ENCODE results near the gene TADA3. TPM values are rescaled to one million over a fixed set of nuclear protein-coding genes. Genes with fewer than 3 reads are reported as not detected.

TADA3 gene
- total and polyA plus RNA-seq, 2 donors (not counting 3 experiments of a cell fraction or from before 2014, with no cell fraction given), result 27.8 to 31.0 TPM

GRCh38 chr3:9803494-9803893 is 11.2 kb upstream of the TADA3 start:
- H3K4me2 ChIP-seq (ENCODE audit: insufficient read depth, low read length), result no peak overlapping the region
- ChIA-PET POLR2A (no interaction called here), CTCF (interaction anchor here (1.4 kb wide), 1 partner anchor 11 kb away, joined by 4 read pairs; the partner anchor contains the start of gene ARPC4)
- FAIRE-seq (no peak), DNase-seq (ENCODE audit: low read depth, low spot score) (no peak)
- TF ChIP-seq, protein P1, sequence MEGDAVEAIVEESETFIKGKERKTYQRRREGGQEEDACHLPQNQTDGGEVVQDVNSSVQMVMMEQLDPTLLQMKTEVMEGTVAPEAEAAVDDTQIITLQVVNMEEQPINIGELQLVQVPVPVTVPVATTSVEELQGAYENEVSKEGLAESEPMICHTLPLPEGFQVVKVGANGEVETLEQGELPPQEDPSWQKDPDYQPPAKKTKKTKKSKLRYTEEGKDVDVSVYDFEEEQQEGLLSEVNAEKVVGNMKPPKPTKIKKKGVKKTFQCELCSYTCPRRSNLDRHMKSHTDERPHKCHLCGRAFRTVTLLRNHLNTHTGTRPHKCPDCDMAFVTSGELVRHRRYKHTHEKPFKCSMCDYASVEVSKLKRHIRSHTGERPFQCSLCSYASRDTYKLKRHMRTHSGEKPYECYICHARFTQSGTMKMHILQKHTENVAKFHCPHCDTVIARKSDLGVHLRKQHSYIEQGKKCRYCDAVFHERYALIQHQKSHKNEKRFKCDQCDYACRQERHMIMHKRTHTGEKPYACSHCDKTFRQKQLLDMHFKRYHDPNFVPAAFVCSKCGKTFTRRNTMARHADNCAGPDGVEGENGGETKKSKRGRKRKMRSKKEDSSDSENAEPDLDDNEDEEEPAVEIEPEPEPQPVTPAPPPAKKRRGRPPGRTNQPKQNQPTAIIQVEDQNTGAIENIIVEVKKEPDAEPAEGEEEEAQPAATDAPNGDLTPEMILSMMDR (IDR thresholded peaks at IDR 0.05; ENCODE audit: extremely low read depth in 1 of 2, insufficient read depth in 1 of 2, low read depth in 1 of 2, low read length in 2 of 2), result no peak
- no peak for TF ChIP-seq MYC (IDR thresholded peaks at IDR 0.05; ENCODE audit: low read depth, low read length)
- H3K79me2 ChIP-seq (ENCODE audit: control insufficient read depth, insufficient read depth, low read length), result no peaks in the 10 kb centered on the region
- dilution Hi-C loops (cut with MboI; ENCODE audit: extremely low pct_ligation_motif_present, low sequenced_read_pairs) (no loop called here), intact Hi-C loops (cut with micrococcal nuclease) (loop anchor here (10.0 kb wide), 1 partner anchor 299 kb away; no protein-coding TSS in a partner anchor)
- no peak overlapping the region for H3K27ac ChIP-seq (ENCODE audit: insufficient read depth, low read depth, low read length)
- H3K9me1 ChIP-seq (replicated peaks; ENCODE audit: control insufficient read depth, extremely low read depth, insufficient read depth, low read length), result no peaks in the 10 kb centered on the region
- no peaks in the 10 kb centered on the region for H4K20me1 ChIP-seq (replicated peaks; ENCODE audit: control insufficient read depth, extremely low read depth, insufficient read depth, low read length)
- H3K9ac ChIP-seq (replicated peaks; ENCODE audit: extremely low read depth, insufficient read depth, low read length), result no peak overlapping the region
- no peaks in the 10 kb centered on the region for H3K4me1 ChIP-seq (ENCODE audit: control insufficient read depth, extremely low read depth, insufficient read depth, low read length)
- no TSS peak for BruUV-seq (replicated peaks)
- no peak overlapping the region for H3K4me3 ChIP-seq (replicated peaks in 1 of 3; ENCODE audit: insufficient read depth in 1 of 3, low read depth in 1 of 3, low read length in 3 of 3)
- no peaks in the 10 kb centered on the region for H3K27me3 ChIP-seq (ENCODE audit: control insufficient read depth in 2 of 2, insufficient read depth in 2 of 2, low read length in 2 of 2)
- no peak overlapping the region for H2AFZ ChIP-seq (ENCODE audit: low read depth, low read length)
- H3K36me3 ChIP-seq (ENCODE audit: control insufficient read depth in 2 of 2, extremely low read depth in 1 of 2, insufficient read depth in 2 of 2, low read length in 2 of 2), result peaks cover 36 to 53% of the 10 kb centered on the region in 2 experiments
- H3K9me3 ChIP-seq (replicated peaks; ENCODE audit: control insufficient read depth, insufficient read depth, low read length), result no peaks in the 10 kb centered on the region

GRCh38 chr3:9800529-9800928 is 8.3 kb upstream of the TADA3 start:
- no peak for DNase-seq (ENCODE audit: low read depth, low spot score)
- Histone ChIP-seq H3K9me1 (replicated peaks; ENCODE audit: control insufficient read depth, extremely low read depth, insufficient read depth, low read length) (no peaks in the 10 kb centered on the region), H3K4me1 (ENCODE audit: control insufficient read depth, extremely low read depth, insufficient read depth, low read length) (no peaks in the 10 kb centered on the region), H3K9ac (replicated peaks; ENCODE audit: extremely low read depth, insufficient read depth, low read length) (no peak overlapping the region), H3K4me3 (replicated peaks in 1 of 3; ENCODE audit: insufficient read depth in 1 of 3, low read depth in 1 of 3, low read length in 3 of 3) (no peak overlapping the region), H3K79me2 (ENCODE audit: control insufficient read depth, insufficient read depth, low read length) (peaks cover 16% of the 10 kb centered on the region), H3K27me3 (ENCODE audit: control insufficient read depth in 2 of 2, insufficient read depth in 2 of 2, low read length in 2 of 2) (no peaks in the 10 kb centered on the region), H4K20me1 (replicated peaks; ENCODE audit: control insufficient read depth, extremely low read depth, insufficient read depth, low read length) (no peaks in the 10 kb centered on the region), H3K27ac (ENCODE audit: insufficient read depth, low read depth, low read length) (no peak overlapping the region), H2AFZ (ENCODE audit: low read depth, low read length) (no peak overlapping the region), H3K4me2 (ENCODE audit: insufficient read depth, low read length) (no peak overlapping the region), H3K36me3 (ENCODE audit: control insufficient read depth in 2 of 2, extremely low read depth in 1 of 2, insufficient read depth in 2 of 2, low read length in 2 of 2) (peaks cover 39 to 45% of the 10 kb centered on the region in 2 experiments), H3K9me3 (replicated peaks; ENCODE audit: control insufficient read depth, insufficient read depth, low read length) (no peaks in the 10 kb centered on the region)
- FAIRE-seq, result peak; percentile 60
- BruUV-seq (replicated peaks), result no TSS peak
- POLR2A ChIA-PET, result no interaction called here
- intact Hi-C loops (cut with micrococcal nuclease), result loop anchor here (10.0 kb wide), 1 partner anchor 296 kb away; no protein-coding TSS in a partner anchor
- TF ChIP-seq JUN (IDR thresholded peaks at IDR 0.05; ENCODE audit: borderline replicate concordance, insufficient read depth, insufficient read length, low read depth), result no peak
- TF ChIP-seq, protein P1 (IDR thresholded peaks at IDR 0.05; ENCODE audit: extremely low read depth in 1 of 2, insufficient read depth in 1 of 2, low read depth in 1 of 2, low read length in 2 of 2), result peak; percentile 12 to 22
- CTCF ChIA-PET, result no interaction called here
- dilution Hi-C loops (cut with MboI; ENCODE audit: extremely low pct_ligation_motif_present, low sequenced_read_pairs), result no loop called here
